GM21825 (cell line): ENCODE measurements around the gene MPG.
A peak's percentile ranks its signal among the peaks of the same experiment; 100 is the strongest.

Experiments used
- ATAC-seq: cut with Tn5 transposase; IDR thresholded peaks from one replicate; pipeline ENCODE4 v1.9.1; 2021; ENCODE audit warnings: mild to moderate bottlenecking, moderate library complexity; ENCODE audit not compliant: unreplicated experiment

Gene MPG

DNA sequence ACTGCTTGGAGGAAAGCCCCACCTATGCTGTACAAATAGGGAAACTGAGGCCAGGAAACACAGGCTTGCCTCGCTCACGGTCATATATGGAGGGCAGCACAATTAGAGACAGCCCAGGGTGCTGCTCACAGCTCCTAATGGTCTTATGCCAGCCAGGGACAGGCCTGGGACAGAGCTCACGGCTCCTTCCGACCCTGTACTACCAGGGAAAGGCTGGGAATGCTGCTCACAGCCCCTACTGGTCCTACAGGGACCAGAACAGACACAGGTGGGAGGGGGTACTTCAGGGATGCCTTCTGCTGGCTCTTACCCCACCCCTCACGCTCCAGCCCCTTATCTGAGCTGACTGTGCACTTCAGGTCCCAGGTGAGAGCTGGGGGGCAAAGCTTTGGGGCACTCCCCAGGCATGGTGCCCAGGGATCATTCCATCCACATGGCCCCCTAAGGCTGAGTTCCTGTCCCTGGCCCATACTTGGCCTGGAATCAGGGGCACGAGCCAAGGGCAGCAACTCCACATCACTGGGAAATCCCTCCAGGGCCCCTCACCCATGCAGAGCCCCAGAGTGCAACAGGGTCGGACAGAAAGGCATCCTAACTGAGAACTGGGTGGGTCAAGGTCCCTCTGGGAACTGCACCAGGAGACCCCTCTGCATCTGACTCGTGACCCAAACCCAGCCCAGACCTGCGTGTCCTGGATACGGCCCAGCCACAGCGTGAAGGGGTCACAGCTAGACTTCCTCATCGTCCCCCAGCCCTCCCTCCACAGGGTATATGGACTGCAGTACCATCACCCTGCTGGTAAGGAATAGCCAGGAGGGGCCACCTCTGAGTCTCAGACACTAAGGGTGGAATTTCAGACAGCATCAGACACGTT, 11.5 kb upstream of the MPG start:
- no peak for ATAC-seq

DNA sequence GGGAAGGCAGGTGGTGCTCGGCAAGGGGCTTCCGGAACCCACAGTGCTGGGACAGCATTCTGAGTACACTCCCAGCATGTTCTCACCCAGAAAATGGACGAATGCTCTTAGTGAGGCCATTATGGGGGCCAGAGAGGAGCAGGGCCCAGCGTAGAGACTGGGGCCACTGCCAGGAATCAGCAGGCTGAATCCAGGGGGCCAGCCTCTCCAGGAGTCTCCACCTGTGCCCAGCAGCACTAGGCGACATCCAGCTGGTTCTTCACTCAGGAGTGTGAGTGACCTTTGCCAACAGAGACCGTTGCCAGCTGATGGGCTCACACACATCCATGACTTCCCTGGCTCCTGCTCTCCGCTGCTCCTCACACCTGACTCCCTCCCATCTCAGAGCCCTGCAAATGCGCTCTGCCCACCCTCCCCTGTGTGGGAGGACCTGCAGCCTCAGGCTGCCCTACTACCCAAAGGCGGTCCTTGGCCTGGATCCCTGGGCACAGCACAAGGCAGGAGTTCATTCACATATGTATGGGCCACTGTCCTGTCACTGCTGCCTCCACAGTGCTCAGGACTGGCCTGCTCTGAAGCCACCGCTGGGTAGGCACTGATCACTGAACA, 10.7 kb upstream of the MPG start:
- no peak for ATAC-seq

GRCh38 chr16:67884-68789, 9.9 kb upstream of the MPG start:
- no peak for ATAC-seq

DNA sequence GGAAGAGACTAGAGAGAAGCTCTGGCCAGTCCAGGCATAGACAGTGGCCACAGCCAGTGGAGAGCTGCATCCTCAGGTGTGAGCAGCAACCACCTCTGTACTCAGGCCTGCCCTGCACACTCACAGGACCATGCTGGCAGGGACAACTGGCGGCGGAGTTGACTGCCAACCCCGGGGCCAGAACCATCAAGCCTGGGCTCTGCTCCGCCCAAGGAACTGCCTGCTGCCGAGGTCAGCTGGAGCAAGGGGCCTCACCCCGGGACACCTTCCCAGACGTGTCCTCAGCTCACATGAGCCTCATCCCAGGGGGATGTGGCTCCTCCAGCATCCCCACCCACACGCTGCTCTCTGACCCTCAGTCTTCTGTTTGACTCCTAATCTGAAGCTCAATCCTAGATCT, 8.8 kb upstream of the MPG start:
- no peak for ATAC-seq

GRCh38 chr16:71210-71539, 6.8 kb upstream of the MPG start:
- ATAC-seq, result no peak

DNA sequence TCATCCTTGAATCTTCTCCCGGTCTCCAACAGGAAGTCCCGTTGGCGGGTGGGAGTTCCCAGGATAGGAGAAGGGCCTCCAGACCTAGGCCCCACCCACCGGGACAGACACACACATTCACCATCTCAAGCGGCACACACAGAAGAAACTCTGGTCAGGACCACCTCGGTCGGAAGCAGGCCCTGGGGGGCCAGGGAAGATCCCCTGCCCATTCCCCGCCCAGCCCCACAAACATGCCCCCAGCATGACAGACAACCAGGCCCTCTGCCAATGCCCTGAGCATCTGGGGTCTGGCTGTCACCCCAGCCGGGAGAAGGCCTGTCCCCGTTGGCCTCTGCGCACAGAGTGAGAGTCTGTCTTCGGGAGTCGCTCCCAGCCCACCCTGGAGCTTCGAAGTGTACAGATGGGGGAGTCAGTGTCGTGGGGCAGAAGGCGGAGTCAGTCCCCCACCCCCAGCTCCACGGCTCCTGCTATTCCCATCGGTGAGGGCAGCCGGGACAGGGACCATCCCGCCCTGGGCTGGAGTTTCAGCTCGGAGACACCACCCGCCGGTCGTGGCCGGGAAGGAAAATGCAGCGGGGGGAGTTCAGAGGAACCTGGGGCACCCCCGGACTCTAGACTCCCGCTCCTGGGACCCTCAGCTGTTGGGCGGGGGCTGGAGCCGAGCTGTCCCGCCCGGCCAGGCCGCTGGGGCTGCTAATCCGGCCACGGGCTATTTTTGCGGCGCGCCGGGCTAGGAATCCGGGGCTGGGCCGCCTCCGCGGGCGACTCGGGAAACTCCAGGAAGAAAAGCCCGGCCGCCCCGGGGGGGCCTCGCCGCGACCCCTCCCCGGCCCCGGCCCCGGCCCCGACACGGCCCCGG, 6.3 kb upstream of the MPG start:
- no peak for ATAC-seq

GRCh38 chr16:72561-73548, 5.2 kb upstream of the MPG start, which contains the start of gene RHBDF1:
Gene RHBDF1, minus strand, starts transcription at chr16:72631. Its CDS starts 7,616 bp downstream, at chr16:65015.
- ATAC-seq, result no peak

GRCh38 chr16:74051-74746, 3.8 kb upstream of the MPG start:
- ATAC-seq, result no peak

GRCh38 chr16:74747-75334, 3.2 kb upstream of the MPG start:
- ATAC-seq, result no peak

GRCh38 chr16:75580-76501, 2.2 kb upstream of the MPG start:
- ATAC-seq, result no peak

DNA sequence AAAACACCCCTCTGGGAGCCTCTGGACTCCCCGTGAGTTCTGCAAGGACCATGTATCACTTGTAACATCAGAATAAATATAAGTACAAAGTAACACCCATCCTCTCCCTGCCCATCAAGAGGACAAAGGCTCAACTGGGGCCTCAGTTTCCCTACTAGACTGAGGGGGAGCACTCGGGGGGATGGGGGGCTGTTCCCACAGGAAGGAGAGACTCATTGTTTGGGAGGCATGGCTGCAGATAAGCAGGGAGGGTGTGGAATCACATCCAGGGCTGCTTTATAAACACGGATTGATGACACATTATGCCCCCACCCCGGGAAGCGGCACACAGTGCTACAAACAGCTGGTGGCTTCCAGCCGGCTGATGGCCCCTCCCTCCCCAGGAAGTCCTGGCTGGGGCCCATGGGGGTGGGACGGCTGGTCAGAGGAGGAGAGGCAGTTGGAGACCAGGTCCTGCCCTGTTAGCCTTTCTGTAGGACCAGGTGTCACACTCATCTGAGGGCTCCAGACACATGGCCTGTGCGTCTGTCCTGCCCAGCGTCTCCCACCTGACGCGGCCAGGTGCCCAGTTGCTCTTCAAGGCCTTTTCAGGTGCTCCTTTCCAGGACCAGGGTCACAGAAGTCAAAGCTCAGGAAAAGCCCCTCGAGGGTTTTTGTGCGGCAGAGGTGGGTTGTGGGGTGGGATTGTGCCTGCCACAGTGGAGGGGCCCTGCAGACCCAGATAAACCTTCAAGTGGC, 1.3 kb upstream of the MPG start:
- ATAC-seq, result no peak

GRCh38 chr16:77273-77806, 685 bp upstream of the MPG start:
- ATAC-seq, result peak; percentile 13

GRCh38 chr16:78444-79150, 572 bp downstream of the MPG start:
- peak; percentile 4 for ATAC-seq

GRCh38 chr16:79151-80054, 1.4 kb downstream of the MPG start:
- ATAC-seq, result no peak
